Stomach (tissue), 4 donors: ENCODE results near the gene ROBO1.
A peak's percentile ranks its signal among the peaks of the same experiment; 100 is the strongest.

Experiments
- POLR2A ChIP-seq, 4 donors: fragments of 450-650 bp; IDR thresholded peaks; one replicate each; pipeline ENCODE4 v1.6.1; 2016; ENCODE audit warnings: antibody characterized with exemption in 4 of 4, control low read depth in 2 of 4, mild to moderate bottlenecking in 1 of 4, moderate library complexity in 1 of 4
- POLR2AphosphoS5 ChIP-seq, 3 donors: sonication (generic); formaldehyde crosslinking; IDR thresholded peaks; one replicate each; pipeline ENCODE4 v1.6.1; 2016; ENCODE audit warnings: antibody characterized with exemption in 3 of 3
- TF ChIP-seq, protein P1 (sequence below), 7 experiments: fragments of 450-650 bp in 4 of 7; fragments of 200-600 bp in 3 of 7; sonication (generic) in 3 of 7; IDR thresholded peaks; one replicate each; pipeline ENCODE4 v1.5.1; 2016 to 2019; ENCODE audit warnings: antibody characterized with exemption in 7 of 7, control low read depth in 2 of 7, mild to moderate bottlenecking in 1 of 7

DNA sequence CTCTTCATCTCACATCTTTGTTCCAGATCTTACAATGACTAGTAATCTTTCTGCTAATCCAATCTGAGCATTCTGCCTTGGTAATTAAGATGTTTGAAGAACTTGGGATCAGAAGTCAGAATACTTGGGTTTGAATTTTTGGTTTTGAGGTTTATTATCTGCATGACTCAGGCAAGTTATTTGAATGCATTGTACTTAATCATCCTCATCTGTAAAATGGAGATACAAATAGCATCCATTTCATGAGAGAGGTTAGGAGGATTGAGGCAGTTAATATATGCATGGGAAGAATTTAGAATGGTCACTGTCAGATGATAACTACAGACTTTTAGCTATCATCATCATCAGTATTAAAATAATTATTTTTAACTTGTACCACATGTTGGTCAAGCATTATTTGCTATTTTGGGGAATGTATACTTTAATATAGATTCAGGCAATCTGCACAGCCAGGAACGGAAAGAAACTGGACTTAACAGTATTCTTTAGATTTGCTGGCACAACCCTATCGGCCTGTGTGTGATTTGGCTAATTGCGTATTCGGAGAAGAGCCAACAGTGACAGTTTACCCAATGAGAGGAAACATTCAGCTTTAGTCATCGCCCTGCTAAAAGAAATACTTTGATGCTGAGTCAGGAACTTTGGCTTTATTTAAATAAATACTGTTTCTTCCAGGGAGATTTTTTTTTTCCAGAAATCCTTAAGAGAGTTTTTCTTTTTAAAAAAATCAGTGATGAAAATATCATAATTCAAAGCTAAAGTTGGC is 600.0 kb downstream of the ROBO1 start:
- TF ChIP-seq, protein P1, sequence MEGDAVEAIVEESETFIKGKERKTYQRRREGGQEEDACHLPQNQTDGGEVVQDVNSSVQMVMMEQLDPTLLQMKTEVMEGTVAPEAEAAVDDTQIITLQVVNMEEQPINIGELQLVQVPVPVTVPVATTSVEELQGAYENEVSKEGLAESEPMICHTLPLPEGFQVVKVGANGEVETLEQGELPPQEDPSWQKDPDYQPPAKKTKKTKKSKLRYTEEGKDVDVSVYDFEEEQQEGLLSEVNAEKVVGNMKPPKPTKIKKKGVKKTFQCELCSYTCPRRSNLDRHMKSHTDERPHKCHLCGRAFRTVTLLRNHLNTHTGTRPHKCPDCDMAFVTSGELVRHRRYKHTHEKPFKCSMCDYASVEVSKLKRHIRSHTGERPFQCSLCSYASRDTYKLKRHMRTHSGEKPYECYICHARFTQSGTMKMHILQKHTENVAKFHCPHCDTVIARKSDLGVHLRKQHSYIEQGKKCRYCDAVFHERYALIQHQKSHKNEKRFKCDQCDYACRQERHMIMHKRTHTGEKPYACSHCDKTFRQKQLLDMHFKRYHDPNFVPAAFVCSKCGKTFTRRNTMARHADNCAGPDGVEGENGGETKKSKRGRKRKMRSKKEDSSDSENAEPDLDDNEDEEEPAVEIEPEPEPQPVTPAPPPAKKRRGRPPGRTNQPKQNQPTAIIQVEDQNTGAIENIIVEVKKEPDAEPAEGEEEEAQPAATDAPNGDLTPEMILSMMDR (IDR thresholded peaks at IDR 0.05), result no peak
- no peak for TF ChIP-seq POLR2A (IDR thresholded peaks at IDR 0.05)
- peak in 1 of 3 donors; percentile 67 for TF ChIP-seq POLR2AphosphoS5 (IDR thresholded peaks at IDR 0.05)
